ENCODE measurements around the gene CIROP.

GRCh38 chr14:23079716-23080115, 25.1 kb downstream of the CIROP start:
- no peak for TF ChIP-seq CTCF (IDR thresholded peaks at IDR 0.05)
- TF ChIP-seq CBFB (CRISPR knock-in tag; IDR thresholded peaks at IDR 0.05; ENCODE audit: low read depth), result no peak
- no peak for TF ChIP-seq IRF2 (CRISPR knock-in tag; IDR thresholded peaks at IDR 0.05; ENCODE audit: borderline replicate concordance, low read depth)
- no peak for TF ChIP-seq ZNF263 (CRISPR knock-in tag; IDR thresholded peaks at IDR 0.05; ENCODE audit: low read depth)
- TF ChIP-seq PREB (CRISPR knock-in tag; IDR thresholded peaks at IDR 0.05; ENCODE audit: borderline replicate concordance), result no peak
- no peak for TF ChIP-seq ATF1 (CRISPR knock-in tag; IDR thresholded peaks at IDR 0.05)
- no peak for TF ChIP-seq FOXJ3 (CRISPR knock-in tag; IDR thresholded peaks at IDR 0.05; ENCODE audit: borderline replicate concordance)

All from WTC11 (cell line).